Measurements from ENCODE around the gene SDF2L1.

Gene SDF2L1

GRCh38 chr22:21626073-21626734 lies 15.9 kb upstream of the SDF2L1 start:
- no peak for DNase-seq (ENCODE audit: low read depth)
- no peak overlapping the region for H3K4me3 ChIP-seq (ENCODE audit: control insufficient read depth, low read depth, low read length)
- TF ChIP-seq, protein P1, sequence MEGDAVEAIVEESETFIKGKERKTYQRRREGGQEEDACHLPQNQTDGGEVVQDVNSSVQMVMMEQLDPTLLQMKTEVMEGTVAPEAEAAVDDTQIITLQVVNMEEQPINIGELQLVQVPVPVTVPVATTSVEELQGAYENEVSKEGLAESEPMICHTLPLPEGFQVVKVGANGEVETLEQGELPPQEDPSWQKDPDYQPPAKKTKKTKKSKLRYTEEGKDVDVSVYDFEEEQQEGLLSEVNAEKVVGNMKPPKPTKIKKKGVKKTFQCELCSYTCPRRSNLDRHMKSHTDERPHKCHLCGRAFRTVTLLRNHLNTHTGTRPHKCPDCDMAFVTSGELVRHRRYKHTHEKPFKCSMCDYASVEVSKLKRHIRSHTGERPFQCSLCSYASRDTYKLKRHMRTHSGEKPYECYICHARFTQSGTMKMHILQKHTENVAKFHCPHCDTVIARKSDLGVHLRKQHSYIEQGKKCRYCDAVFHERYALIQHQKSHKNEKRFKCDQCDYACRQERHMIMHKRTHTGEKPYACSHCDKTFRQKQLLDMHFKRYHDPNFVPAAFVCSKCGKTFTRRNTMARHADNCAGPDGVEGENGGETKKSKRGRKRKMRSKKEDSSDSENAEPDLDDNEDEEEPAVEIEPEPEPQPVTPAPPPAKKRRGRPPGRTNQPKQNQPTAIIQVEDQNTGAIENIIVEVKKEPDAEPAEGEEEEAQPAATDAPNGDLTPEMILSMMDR (IDR thresholded peaks at IDR 0.05; ENCODE audit: control insufficient read depth, insufficient read depth, low read depth, low read length, missing control alignments), result no peak

DNA sequence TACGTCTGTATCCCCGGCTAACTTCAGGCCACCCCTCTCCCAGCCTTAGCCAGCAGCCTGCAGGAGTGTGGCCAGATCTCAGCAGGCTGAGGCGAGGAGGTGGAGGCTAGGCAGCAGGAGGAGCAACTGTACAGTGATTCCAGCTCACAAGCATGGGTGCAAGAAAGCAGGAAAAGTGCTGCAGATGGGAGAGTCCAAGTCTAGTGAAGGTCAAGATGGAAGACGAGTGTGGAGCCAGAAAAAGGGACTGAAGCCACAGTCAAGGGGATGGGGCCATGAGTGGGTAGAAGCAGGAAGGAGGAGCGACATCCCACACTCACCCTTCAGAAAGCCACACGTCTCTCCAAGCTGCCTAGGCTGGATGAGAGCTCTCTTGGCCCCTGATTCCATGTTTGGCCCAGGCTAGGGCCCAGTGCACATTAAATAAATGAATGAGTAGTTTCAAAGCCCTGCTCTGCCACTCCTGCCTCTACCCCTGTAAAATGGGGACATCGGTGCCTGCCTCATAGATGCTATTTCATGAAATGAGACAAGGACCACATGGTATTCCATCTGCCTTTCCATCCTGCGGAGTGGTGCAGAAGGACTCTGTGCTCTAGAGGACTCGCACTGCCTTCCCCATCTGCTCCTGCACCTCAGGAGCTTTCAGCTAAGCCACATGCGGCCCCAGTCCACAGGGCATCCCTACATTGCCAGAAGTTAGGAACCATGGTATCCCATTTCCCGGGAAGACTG lies 15.2 kb upstream of the SDF2L1 start:
- DNase-seq (ENCODE audit: low read depth), result no peak
- TF ChIP-seq, protein P1 (IDR thresholded peaks at IDR 0.05; ENCODE audit: control insufficient read depth, insufficient read depth, low read depth, low read length, missing control alignments), result no peak
- H3K4me3 ChIP-seq (ENCODE audit: control insufficient read depth, low read depth, low read length), result no peak overlapping the region

DNA sequence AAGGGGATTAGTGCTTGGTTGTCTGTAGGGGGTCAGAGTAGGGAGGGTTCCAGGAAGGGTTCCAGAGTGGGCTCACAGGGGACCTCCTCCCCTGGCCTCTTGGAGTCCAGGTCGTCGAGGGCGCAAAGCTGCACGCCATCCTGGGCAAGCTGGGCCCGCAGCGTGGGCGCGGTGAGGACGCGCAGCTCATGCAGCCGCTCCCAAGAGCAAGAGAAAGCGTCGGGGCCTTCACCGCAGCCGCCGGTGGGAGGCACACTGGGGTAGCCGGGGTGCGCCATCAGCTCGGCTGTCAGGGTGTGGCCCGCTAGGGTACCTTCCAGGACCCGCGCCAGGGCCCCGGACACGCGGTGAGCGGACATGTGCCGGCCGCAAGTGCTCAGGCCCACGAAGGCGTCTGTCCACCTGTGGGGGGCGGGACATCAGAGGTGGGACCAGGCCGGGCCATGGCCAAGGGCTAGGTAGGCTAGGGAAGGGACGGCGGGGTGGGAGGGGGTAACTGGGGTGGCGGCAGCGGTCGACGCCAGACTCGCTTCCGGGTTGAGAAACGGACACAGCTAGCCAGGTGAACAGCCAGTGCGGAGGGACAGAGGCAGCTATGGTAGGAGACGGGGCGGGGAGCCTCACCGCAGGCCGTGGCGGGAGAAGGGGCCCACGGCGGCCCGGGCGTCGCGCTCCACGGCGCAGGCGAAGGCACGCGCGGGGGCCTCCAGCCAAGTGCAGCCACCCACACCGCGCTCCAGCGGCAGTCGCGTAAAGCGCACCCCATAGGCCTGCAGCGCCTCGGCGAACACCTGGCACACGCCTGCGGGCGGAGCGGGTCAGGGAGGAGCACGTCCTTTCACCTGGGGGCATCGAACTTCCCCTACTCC lies 13.5 kb upstream of the SDF2L1 start:
- peak overlapping the region; percentile 93 for H3K4me3 ChIP-seq (ENCODE audit: control insufficient read depth, low read depth, low read length)
- TF ChIP-seq, protein P1 (IDR thresholded peaks at IDR 0.05; ENCODE audit: control insufficient read depth, insufficient read depth, low read depth, low read length, missing control alignments), result no peak
- DNase-seq (ENCODE audit: low read depth), result no peak

GRCh38 chr22:21629255-21630149 lies 12.6 kb upstream of the SDF2L1 start, which contains the start of gene YDJC:
TSS of gene YDJC (minus strand) at chr22:21630022. CDS start at chr22:21630014, 8 bp downstream.
- TF ChIP-seq, protein P1 (IDR thresholded peaks at IDR 0.05; ENCODE audit: control insufficient read depth, insufficient read depth, low read depth, low read length, missing control alignments), result peak; percentile 60
- peak within 1 kb of the TSS; percentile 93 for H3K4me3 ChIP-seq (ENCODE audit: control insufficient read depth, low read depth, low read length)
- DNase-seq (ENCODE audit: low read depth), result peak; percentile 49

DNA sequence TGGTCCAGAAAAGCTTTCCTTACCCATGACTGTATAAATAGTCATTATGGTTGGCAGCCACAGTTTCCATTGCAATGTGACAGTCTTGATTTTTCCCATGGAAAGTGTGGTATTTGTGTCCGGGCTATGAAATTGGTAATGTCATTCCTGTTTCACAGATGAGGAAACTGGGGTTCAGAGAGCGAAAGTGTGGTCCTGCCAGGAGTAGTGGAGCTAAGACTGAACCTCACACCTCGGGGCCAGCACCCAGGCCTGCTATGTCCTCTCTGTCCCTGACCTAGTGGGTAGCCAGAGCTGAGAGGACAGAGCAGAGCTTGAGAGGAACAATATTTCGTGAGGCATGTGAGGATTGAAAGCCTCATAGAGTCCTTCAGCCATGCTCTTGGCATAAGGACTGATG lies 11.1 kb upstream of the SDF2L1 start:
- TF ChIP-seq, protein P1 (IDR thresholded peaks at IDR 0.05; ENCODE audit: control insufficient read depth, insufficient read depth, low read depth, low read length, missing control alignments), result no peak
- no peak for DNase-seq (ENCODE audit: low read depth)
- no peak overlapping the region for H3K4me3 ChIP-seq (ENCODE audit: control insufficient read depth, low read depth, low read length)
